ENCODE data around the gene PROB1. TPM values are rescaled to one million over a fixed set of nuclear protein-coding genes. Genes with fewer than 3 reads are reported as not detected.
A peak's percentile ranks its signal among the peaks of the same experiment; 100 is the strongest.

The PROB1 gene
- total and polyA plus RNA-seq, 2 of the 8 experiments (the other 6 are each of a cell fraction or from before 2014, with no cell fraction given), result 0.89 to 3.1 TPM

DNA sequence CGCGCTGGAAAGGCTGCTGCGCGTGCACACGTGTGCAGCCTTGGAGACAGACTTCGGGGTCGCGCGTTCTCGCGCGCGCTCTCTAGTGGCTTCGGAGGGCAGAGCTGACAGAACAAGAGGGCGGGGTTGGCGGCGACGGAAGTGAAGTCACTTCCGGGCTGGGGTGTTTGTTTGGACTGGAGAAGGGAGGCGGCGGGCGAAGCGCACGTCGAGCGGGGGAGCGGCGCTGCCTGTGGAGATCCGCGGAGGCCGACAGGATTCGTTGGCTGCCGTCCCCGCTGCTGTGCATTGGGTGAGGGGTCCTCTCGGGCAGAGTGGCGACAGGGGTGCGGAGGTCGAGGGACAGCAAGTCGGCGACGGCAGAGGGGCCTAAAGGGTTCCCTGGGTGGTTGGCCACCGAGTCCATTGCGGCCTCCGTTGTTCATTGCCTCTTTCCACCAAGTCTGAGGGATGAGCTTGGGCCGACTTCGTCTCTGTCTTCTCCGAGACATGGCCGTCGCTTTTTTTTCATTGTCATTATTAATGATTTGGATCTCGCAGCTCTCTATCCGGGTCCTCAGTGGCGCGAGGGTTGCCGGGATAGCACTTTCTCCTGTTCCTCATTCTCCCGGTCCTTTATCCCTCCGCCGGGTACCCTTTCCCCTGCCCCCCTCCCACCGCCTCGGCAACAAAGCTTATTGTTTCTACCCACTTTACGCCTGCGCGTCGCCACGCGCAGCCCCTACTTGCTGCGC, 53.0 kb downstream of the PROB1 start, which contains the start of gene PAIP2 (continued):
- TF ChIP-seq RAD21 (IDR thresholded peaks at IDR 0.05 in 1 of 2, conservative IDR thresholded peaks at IDR 0.05 in 1 of 2; ENCODE audit: low read depth in 2 of 2, low read length in 2 of 2) (peak; percentile 36 to 49), CBX5 (IDR thresholded peaks at IDR 0.05; ENCODE audit: low read depth, low read length) (no peak), POLR2A (IDR thresholded peaks at IDR 0.05; ENCODE audit: control extremely low read depth in 1 of 2, low read depth in 2 of 2, low read length in 2 of 2) (peak; percentile 95 to 96), SIX5 (IDR thresholded peaks at IDR 0.05; ENCODE audit: low read depth, low read length) (no peak), SIN3A (conservative IDR thresholded peaks at IDR 0.05 in 1 of 2, IDR thresholded peaks at IDR 0.05 in 1 of 2; ENCODE audit: low read depth in 1 of 2, low read length in 2 of 2) (peak; percentile 39 to 78; a peak in 2 of 4 replicates), TAF7 (optimal IDR thresholded peaks at IDR 0.05; ENCODE audit: borderline replicate concordance, low read depth, low read length) (peak; percentile 54), KDM4A (IDR thresholded peaks at IDR 0.05; ENCODE audit: low read depth, low read length, severe bottlenecking) (peak; percentile 59), HDAC6 (IDR thresholded peaks at IDR 0.05; ENCODE audit: low read depth, low read length) (no peak), CHD1 (IDR thresholded peaks at IDR 0.05; ENCODE audit: low read depth, low read length) (no peak), CHD2 (IDR thresholded peaks at IDR 0.05; ENCODE audit: low read length) (peak; percentile 44; the same call in 1 of the 2 replicates), JUND (IDR thresholded peaks at IDR 0.05; ENCODE audit: low read length) (peak; percentile 57; the same call in 1 of the 2 replicates), HDAC2 (IDR thresholded peaks at IDR 0.05; ENCODE audit: borderline replicate concordance in 1 of 2, low read depth in 2 of 2, low read length in 2 of 2) (0 out of 4 replicates have a peak, but pooled peaks of 1 of the 2 experiments have one; percentile 78), RXRA (IDR thresholded peaks at IDR 0.05; ENCODE audit: insufficient read depth, low read depth, low read length) (no peak), BACH1 (IDR thresholded peaks at IDR 0.05; ENCODE audit: low read length) (no peak), CEBPB (IDR thresholded peaks at IDR 0.05; ENCODE audit: low read depth, low read length) (peak; percentile 3; the same call in 1 of the 2 replicates), SP2 (IDR thresholded peaks at IDR 0.05; ENCODE audit: low read length) (no peak), POLR2AphosphoS5 (IDR thresholded peaks at IDR 0.05; ENCODE audit: low read depth, low read length) (peak; percentile 99), SP4 (IDR thresholded peaks at IDR 0.05; ENCODE audit: low read length) (0 out of 2 replicates have a peak, but pooled peaks have one; percentile 63), RBBP5 (IDR thresholded peaks at IDR 0.05; ENCODE audit: borderline replicate concordance, low read depth, low read length) (peak; percentile 85; the same call in 1 of the 2 replicates), TBP (IDR thresholded peaks at IDR 0.05; ENCODE audit: low read depth, low read length) (peak; percentile 79; the same call in 1 of the 2 replicates), GTF2F1 (IDR thresholded peaks at IDR 0.05; ENCODE audit: borderline replicate concordance, low read depth, low read length) (0 out of 2 replicates have a peak, but pooled peaks have one; percentile 22)
- TF ChIP-seq, protein P1, sequence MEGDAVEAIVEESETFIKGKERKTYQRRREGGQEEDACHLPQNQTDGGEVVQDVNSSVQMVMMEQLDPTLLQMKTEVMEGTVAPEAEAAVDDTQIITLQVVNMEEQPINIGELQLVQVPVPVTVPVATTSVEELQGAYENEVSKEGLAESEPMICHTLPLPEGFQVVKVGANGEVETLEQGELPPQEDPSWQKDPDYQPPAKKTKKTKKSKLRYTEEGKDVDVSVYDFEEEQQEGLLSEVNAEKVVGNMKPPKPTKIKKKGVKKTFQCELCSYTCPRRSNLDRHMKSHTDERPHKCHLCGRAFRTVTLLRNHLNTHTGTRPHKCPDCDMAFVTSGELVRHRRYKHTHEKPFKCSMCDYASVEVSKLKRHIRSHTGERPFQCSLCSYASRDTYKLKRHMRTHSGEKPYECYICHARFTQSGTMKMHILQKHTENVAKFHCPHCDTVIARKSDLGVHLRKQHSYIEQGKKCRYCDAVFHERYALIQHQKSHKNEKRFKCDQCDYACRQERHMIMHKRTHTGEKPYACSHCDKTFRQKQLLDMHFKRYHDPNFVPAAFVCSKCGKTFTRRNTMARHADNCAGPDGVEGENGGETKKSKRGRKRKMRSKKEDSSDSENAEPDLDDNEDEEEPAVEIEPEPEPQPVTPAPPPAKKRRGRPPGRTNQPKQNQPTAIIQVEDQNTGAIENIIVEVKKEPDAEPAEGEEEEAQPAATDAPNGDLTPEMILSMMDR (IDR thresholded peaks at IDR 0.05; ENCODE audit: control extremely low read depth in 1 of 3, insufficient read depth in 1 of 3, low read depth in 1 of 3, low read length in 3 of 3), result peak; percentile 65 to 89 (median 77)
